GM18868 (cell line): ENCODE data around the gene RBM8A.
"Not testable (repeated sequence)": the region's sequence is repeated elsewhere in the genome, so short reads cannot be mapped to it uniquely, and the experiment has no call there.

Source experiments
- ATAC-seq: cut with Tn5 transposase; IDR thresholded peaks from one replicate; pipeline ENCODE4 v1.9.1; 2021; ENCODE audit warnings: mild to moderate bottlenecking, moderate library complexity; ENCODE audit not compliant: unreplicated experiment

Gene RBM8A

DNA sequence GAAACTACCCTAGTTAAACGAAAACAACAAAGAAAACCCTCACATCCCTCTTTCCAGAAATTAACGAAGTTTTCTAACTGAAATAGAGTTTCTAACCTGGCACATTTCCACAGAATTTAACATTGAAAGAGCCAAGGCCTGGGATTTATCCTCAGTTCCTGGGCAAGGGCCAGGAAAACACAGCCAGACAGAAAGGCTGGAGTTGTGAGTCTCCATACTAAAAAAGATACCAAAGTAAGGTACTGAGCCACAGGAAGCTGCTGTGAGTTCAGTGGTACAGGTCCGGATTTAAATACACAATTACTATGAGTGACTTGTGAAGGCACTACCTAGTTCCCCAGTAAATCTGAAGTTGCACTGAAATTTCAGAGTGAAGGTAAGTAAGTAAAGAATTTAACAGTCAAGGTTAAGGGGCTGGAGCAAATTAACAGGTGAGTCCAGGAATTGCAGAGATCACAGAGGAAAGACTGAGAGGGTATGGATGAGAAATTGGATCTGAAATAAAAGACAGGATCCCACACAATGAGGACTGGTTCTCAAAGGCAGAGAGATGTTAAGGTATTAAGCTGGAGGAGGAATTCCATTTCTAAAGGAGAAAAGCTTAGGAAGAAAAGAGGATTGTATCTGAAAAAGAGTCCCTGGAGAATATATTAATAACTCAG is 29.6 kb upstream of the RBM8A start:
- no peak for ATAC-seq

DNA sequence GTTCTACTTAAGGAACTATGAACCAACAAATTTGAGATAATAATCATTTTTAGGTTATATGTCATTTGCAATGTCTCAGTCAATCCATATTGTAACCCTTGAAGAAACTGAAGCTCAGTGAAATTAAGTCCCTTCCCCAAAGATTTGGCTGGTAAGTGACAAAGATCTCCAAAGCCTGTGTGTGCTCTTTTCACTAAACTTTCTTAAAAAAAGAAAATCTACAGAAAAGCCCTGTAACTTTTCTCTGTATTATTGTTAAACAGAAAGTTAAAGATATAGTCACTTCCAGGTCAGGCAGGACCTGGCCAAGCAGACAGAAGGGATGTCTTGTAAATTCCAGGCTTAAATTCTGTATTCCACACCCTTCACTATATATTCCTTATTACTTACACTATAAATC is 29.1 kb upstream of the RBM8A start:
- ATAC-seq: no peak

DNA sequence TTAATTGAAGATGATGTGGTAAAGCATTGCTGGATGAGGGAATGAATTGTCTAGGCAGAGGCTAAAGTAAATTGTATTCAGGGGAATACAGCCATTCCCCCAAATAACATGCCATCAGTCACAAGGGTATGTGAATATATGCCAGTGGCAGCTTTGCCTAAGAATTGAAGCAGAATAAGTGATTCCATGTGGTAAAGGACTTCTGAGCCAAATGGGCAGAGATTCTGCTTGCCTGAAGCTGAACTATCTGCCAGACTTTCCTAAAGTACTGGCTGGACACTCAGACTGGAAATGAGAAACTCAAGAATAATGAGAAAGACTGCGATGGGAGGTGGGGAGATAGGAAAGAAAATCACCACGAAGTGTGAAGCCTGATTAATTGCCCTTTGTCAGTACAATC is 28.2 kb upstream of the RBM8A start:
- no peak for ATAC-seq

DNA sequence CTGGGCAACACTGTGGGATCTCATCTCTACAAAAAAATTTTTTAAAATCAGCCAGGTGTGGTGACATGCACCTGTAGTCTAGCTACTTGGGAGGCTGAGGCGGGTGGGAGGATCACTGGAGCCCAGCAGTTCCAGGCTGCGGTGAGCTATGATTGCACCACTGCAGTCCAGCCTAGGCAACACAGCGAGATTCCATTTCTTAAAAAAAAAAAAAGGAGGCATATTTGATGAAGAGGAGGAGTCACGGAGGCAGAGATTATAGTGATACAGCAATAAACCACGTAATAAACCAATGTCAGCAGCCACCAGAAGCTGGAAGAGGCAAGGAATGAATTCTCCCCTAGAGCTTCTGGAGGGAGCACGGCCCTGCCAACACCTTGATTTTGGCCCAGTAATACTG is 26.6 kb upstream of the RBM8A start:
- no peak for ATAC-seq

DNA sequence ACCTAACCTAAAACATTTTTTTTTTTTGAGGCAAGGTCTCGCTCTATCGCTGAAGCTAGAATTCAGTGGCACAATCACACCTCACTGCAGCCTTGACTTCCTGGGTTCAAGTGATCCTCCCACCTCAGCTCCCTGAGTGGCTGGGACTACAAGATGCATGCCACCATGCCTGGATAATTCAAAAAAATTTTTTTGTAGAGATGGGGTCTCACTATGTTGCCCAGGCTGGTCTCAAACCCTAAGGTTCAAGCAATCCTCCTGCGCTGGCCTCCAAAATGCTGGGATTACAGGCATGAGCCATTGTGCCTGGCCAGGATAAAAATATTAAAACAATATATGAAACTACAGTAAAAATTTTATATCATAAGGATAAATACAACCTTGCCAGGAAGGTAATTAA is 25.6 kb upstream of the RBM8A start:
- ATAC-seq: no peak

DNA sequence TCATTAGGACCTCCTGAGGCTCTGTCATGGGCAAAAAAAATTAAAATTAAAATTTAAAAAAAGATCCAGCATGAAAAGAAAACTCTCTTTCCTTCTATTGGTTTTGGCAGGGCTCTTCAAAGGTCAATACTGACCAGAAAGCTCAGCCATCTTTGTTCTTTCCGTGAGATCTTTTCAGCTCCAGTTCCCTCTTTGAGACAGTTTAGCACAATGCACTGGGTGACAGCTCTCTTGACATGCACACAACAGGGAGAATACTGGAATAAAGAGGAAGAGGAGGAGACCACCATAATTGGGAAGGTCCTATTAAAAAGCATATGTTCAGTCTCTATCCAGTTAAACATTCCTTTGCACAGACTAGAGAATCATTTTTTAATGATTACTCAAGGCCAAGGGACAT is 24.2 kb upstream of the RBM8A start:
- no peak for ATAC-seq

DNA sequence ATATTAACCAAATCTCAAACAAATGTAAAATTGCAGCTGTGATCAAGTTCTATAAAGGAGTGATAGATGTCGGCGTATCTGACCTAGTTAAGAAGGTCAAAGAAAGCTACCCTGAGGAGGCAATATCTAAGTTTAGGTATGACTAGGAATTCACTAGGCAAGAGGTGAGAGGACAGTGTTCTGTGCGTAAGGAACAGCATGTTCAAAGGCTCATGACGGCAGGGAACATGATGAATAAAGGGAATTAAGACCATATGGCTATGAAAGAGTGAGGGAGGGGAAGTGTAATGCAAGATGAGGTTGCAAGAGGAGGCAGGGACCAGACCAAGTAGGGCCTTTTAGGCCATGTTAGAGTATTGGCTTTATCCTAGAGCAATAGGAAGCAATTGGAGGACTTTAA is 21.9 kb upstream of the RBM8A start:
- no peak for ATAC-seq

DNA sequence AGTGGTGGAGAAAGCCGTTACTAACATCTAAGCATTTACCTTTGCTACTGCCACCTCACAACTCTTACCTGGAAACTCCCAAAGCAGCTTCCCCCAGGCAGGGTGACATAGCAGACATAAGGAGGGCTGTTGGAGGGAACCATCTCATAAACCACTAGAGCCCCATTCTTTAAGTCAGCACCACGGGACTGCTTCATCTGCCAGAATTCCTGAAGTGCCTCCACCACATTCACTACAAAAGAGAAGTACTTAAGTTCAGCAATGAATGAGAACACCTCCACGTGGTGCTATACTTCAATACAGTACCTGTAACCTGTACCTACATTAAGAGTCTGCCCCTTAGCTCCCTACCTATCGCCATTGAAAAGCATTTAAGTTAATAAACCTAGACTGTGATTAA is 20.3 kb upstream of the RBM8A start:
- no peak for ATAC-seq

DNA sequence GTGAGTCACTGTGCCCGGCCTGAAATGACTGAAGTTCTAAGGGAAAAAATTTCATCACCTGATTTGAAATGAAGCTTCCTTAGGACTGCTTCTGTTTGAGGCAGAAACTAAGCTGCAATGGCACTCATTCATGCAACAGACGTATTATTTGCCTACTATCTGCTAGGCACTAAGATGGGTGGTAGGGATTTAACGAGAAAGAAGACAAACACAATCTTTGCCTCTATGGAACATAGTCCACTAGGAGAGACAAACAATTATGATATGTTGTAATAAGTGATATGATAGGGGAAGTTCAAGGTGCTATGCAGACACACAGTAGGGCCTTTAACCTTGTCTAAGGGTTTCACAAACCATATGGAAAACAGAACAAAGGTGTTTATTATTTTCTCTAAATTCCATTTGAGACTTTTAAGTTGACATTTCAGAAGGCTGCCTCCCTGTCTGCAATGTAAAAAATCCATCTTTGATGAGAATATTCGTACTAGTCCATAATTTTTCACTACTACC is 19.2 kb upstream of the RBM8A start:
- ATAC-seq: no peak

DNA sequence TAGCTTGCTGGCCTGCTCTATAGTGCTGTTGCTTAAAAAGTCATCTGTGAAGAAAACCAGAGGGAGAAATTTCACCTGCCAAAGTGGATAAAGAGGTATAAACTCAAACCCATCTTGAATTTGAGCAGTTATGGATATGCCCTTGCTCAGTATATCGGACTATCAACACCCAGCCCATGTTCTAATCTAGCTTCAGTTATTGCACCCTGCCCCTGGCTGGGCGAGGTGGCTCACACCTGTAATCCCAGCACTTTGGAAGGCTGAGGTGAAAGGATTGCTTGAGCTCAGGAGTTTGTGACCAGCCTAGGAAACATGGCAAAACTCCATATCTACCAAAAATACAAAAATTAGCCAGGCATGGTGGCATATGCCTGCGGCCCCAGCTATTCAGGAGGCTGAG is 17.2 kb upstream of the RBM8A start:
- no peak for ATAC-seq

DNA sequence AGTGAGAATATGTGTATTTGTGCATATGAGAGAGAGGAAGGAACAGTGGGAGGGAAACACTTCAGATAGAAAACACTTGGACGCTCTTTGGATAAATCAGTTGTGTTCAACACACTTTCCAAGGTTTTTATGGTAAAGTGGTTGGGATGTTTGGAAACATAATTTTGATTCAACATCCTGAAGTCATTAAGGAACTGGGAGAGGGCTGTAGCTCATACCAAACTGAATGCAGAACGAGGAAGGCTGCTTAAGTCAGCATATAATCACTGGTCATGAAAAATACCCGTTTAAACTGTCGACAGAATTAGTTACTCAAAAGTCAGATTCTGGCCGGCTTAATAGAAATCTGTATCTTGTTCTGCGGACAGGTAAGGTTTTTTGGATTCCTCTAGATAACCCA is 15.6 kb upstream of the RBM8A start:
- no peak for ATAC-seq

DNA sequence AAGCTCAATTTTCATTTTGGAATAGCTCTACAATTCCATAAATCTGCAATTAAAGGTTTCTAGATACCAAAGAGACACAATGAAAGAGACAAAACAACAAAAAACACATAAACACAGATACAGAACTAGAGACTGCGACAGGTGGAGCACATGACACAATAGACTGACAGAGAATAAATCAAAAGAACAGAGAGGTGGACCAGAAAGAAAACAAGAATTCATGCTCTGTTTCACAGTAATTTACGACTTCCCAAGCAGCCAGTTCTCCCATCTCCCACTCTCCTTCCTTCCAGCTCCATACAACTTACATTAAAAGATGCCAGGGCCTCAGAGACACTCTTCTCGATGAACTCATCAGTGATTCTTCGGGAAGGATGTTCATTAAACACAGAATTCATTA is 15.1 kb upstream of the RBM8A start:
- no peak for ATAC-seq

DNA sequence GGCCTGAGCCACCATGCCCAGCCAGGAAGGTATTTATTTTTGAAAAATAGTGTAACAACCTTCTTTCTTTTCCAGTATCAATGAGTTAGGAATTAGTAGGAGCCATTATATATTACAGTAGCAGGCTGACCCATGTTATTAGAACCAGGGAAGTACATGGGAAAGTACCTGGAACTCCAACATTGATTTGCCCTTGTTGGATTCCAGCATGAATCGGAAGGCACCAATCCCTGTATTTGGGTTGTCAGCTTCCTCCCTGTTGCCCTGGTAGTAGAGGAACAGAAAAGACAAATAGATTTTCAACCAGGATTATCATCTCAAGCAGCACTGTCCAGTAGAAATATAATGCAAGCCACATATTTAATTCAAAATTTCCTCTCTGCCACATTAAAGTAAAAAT is 10.2 kb upstream of the RBM8A start:
- ATAC-seq: no peak

DNA sequence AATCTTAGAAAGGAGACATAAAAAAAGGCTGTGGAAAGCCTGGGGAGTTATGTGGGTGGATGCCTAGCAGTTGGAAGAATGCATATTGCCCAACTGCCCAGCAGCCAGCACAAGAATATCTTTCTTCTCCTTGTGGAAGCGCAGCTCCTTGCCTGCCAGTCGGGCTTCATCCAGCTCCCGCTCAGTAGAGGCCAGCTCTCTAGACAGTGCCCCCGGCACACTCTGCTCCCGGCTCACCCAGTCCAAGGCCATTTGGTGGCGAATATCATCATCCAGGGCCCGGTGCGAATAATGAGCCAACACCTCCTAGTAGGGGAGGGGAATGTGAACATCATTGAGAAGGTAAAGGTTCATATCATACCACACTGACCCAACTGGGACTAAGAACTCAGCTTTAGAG is 9.0 kb upstream of the RBM8A start:
- no peak for ATAC-seq

DNA sequence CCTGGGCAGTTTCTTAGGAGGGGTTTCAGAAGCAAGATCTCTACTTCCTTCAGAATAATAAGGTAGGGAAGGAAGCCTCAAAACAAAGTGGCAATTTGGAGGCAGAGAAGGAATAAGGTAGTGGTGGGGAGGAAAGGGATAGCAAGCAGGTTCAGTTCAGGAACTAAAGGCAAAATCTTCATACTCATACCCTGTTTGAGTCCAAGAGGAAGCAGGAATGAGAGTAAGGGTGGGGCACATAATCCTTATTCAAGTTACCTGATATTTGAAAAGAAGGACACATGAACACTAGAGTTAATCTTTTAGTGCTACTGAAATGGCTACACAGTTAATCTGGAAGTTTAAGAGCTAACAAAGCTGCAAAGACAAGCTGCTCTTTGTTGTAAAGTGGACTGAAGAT is 8.4 kb upstream of the RBM8A start:
- ATAC-seq: no peak

DNA sequence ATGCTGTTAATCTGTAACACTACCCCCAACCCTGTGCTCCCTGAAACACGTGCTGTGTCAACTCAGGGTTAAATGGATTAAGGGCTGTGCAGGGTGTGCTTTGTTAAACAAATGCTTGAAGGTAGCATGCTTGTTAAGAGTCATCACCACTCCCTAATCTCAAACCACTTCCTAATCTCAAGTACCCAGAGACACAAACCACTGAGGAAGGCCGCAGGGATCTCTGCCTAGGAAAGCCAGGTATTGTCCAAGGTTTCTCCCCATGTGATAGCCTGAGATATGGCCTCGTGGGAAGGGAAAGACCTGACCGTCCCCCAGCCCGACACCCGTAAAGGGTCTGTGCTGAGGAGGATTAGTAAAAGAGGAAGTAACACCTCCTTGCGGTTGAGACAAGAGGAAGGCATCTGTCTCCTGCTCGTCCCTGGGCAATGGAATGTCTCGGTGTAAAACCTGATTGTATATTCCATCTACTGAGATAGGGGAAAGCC is 5.3 kb upstream of the RBM8A start:
- ATAC-seq: not testable (repeated sequence)

DNA sequence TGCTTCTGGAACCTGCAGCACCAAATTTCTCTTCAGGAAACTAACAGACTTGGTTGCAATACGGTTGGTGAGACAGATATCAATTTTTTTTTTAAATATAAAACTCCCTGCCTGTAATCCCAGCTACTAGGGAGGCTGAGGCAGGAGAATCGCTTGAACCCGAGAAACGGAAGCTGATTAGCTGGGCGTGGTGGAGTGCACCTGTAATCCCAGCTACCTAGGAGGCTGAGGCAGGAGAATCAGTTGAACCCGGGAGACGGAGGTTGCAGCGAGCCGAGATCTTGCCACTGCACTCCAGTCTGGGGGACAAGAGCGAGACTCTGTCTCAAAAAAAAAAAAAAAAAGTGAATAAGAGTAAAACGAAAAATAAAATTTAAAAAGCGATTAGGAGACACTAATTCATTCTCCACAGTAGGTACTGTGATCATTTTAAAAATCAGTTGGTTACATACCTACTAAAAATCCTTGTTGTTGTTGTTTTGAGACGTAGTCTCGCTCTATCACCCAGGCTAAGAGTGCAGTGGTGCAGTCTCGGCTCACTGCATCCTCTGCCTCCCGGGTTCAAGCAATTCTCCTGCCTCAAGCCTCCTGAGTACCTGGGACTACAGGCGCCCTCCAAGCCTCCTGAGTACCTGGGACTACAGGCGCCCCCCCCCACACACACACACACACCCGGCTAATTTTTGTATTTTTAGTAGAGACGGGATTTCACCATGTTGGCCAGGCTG is 796 bp upstream of the RBM8A start:
- ATAC-seq: no peak

DNA sequence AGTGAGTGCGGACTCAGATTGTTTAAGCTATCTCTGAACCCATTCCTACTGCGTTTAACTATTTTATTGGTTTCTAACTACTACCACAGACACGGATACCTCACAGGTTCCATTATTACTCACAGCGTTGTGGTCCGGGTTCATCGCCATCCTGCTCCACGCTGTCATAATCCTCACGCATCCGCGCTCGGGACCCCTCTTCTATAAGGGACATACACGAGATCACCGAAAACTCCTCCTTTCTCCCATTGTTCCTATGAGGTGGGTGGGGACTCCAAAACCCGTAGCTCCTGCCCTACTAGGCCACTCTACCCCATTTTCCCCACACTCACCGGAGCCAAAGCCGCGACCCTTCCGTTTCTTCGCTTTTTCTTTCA is 610 bp downstream of the RBM8A start:
- ATAC-seq: no peak

DNA sequence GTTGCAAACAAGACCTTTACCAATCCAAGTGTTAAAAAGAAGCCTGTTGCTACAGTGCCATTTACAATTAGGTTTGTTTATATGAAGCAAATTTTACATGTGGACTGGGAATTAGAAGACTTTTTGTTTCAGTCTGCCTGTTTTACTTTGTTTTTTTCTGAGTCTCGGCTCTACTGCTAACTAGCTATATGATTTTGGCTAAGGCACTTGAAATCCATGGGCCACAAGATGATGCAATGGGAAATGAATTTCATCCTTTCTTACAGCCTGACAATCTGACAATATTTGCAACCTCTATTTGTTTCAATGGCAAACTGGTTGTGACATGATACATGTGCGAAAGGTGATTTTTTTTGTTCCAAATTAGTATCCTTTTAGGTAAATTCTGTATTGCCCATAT is 5.0 kb downstream of the RBM8A start:
- ATAC-seq: no peak

DNA sequence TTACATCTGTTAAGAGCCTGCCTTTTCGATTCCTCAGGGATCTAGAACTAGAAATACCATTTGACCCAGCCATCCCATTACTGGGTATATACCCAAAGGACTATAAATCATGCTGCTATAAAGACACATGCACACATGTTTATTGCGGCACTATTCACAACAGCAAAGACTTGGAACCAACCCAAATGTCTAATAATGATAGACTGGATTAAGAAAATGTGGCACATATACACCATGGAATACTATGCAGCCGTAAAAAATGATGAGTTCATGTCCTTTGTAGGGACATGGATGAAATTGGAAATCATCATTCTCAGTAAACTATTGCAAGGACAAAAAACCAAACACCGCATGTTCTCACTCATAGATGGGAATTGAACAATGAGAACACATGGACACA is 7.0 kb downstream of the RBM8A start:
- not testable (repeated sequence) for ATAC-seq

DNA sequence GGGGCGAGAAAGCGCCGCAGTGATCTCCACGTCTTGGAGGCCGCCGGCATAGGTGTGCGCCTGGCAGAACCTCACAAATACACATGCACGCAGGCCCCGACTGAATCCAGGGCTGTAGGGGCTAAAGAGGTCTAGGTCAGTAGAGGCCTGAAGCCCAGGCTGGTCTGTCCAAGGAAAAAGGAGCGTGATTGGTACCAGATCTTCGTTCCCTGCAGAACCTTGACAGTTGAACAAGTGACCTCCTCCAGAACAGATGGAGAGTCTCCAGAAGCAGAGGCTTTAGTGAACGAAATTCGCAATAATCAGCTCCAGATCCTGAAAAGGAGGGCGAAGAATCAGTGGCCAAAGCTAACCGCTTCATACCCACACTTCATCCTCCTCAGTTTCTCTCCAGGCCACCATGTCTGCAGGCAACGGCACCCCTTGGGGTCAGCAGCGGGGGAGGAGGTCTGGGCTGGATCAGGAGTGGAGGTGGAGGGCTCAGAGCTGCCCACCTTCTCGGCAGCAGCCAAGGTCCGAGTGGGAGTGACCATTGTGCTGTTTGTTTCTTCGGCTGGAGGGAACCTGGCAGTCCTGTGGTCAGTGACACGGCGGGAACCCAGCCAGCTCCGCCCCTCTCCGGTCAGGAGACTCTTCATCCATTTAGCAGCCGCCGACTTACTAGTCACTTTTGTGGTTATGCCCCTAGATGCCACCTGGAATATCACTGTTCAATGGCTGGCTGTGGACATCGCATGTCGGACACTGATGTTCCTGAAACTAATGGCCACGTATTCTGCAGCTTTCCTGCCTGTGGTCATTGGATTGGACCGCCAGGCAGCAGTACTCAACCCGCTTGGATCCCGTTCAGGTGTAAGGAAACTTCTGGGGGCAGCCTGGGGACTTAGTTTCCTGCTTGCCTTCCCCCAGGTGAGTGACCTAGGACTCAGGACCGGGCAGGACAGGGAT is 8.0 kb downstream of the RBM8A start:
- no peak for ATAC-seq
